DOHH2 (cell line): ENCODE measurements around the gene NBPF6.

Source experiments
- H3F3A ChIP-seq: fragments of 200-600 bp; sonication (generic), shearing (Covaris generic); 2 replicates; pipeline ENCODE4 v1.6.0; 2016; ENCODE audit warnings: antibody characterized with exemption, mild to moderate bottlenecking; ENCODE audit not compliant: control insufficient read depth, insufficient read depth
- H3K27ac ChIP-seq: fragments of 200-600 bp; sonication (generic); 2 replicates; pipeline ENCODE4 v1.5.1; 2014; ENCODE audit warnings: low read depth, mild to moderate bottlenecking, low read length, moderate library complexity
- H3K27me3 ChIP-seq: fragments of 200-600 bp; sonication (generic); 2 replicates; pipeline ENCODE4 v1.6.1; 2014; ENCODE audit warnings: mild to moderate bottlenecking, low read length, mixed read lengths; ENCODE audit not compliant: control insufficient read depth
- H3K36me3 ChIP-seq: fragments of 200-600 bp; sonication (generic); 2 replicates; pipeline ENCODE4 v1.6.1; 2014; ENCODE audit warnings: mild to moderate bottlenecking, low read length, moderate library complexity, mixed read lengths; ENCODE audit not compliant: control insufficient read depth
- H3K4me1 ChIP-seq: fragments of 200-600 bp; sonication (generic); 2 replicates; pipeline ENCODE4 v1.6.1; 2014; ENCODE audit warnings: mild to moderate bottlenecking, low read length, mixed read lengths; ENCODE audit not compliant: control insufficient read depth
- H3K4me2 ChIP-seq: fragments of 200-600 bp; sonication (generic); 2 replicates; pipeline ENCODE4 v1.6.0; 2014; ENCODE audit warnings: mild to moderate bottlenecking, low read length, moderate library complexity
- H3K4me3 ChIP-seq: fragments of 200-600 bp; sonication (generic); 2 replicates; pipeline ENCODE4 v1.5.1; 2014; ENCODE audit warnings: mild to moderate bottlenecking, low read length, mixed read lengths
- H3K79me2 ChIP-seq: fragments of 200-600 bp; sonication (generic); 2 replicates; pipeline ENCODE4 v1.6.1; 2014; ENCODE audit warnings: mild to moderate bottlenecking, low read length, mixed read lengths; ENCODE audit not compliant: control insufficient read depth
- H3K9me2 ChIP-seq: fragments of 200-600 bp; sonication (generic); replicated peaks from 2 replicates; pipeline ENCODE4 v1.6.1; 2014; ENCODE audit warnings: mild to moderate bottlenecking, low read length, mixed read lengths; ENCODE audit not compliant: control insufficient read depth
- H3K9me3 ChIP-seq: fragments of 200-600 bp; sonication (generic); 2 replicates; pipeline ENCODE4 v1.6.1; 2014; ENCODE audit warnings: antibody characterized with exemption, low read length, mixed read lengths; ENCODE audit not compliant: control insufficient read depth, insufficient read depth
- H4K20me1 ChIP-seq: fragments of 200-600 bp; sonication (generic); 2 replicates; pipeline ENCODE4 v1.6.0; 2014; ENCODE audit warnings: low read depth, mild to moderate bottlenecking, antibody characterized with exemption, low read length, moderate library complexity; ENCODE audit not compliant: control insufficient read depth, insufficient read depth
- EZH2phosphoT487 ChIP-seq: fragments of 200-600 bp; sonication (generic); IDR thresholded peaks from 2 replicates; pipeline ENCODE4 v1.6.1; 2017; ENCODE audit warnings: borderline replicate concordance, mild to moderate bottlenecking, antibody characterized with exemption, low read length, moderate library complexity, mixed read lengths
- TF ChIP-seq, protein P1 (sequence below): fragments of 200-600 bp; sonication (generic); IDR thresholded peaks from one replicate; pipeline ENCODE4 v1.5.1; 2014; ENCODE audit warnings: antibody characterized with exemption, mild to moderate bottlenecking, low read depth, low read length; ENCODE audit not compliant: poor library complexity, severe bottlenecking

The NBPF6 gene

GRCh38 chr1:108504447-108504846 is 54.3 kb downstream of the NBPF6 start:
- no peaks in the 10 kb centered on the region for H3K79me2 ChIP-seq
- peaks cover 3% of the 10 kb centered on the region; the same call in 1 of the 2 replicates for H3K9me3 ChIP-seq
- no peak overlapping the region for H3K4me3 ChIP-seq
- H3K9me2 ChIP-seq = no peaks in the 10 kb centered on the region
- no peaks in the 10 kb centered on the region for H3K36me3 ChIP-seq
- H3K27me3 ChIP-seq = peaks cover 2% of the 10 kb centered on the region; the same call in 1 of the 2 replicates
- H4K20me1 ChIP-seq = no peaks in the 10 kb centered on the region
- H3K4me1 ChIP-seq = no peaks in the 10 kb centered on the region
- no peaks in the 10 kb centered on the region for H3F3A ChIP-seq
- no peak for TF ChIP-seq EZH2phosphoT487
- TF ChIP-seq, protein P1, sequence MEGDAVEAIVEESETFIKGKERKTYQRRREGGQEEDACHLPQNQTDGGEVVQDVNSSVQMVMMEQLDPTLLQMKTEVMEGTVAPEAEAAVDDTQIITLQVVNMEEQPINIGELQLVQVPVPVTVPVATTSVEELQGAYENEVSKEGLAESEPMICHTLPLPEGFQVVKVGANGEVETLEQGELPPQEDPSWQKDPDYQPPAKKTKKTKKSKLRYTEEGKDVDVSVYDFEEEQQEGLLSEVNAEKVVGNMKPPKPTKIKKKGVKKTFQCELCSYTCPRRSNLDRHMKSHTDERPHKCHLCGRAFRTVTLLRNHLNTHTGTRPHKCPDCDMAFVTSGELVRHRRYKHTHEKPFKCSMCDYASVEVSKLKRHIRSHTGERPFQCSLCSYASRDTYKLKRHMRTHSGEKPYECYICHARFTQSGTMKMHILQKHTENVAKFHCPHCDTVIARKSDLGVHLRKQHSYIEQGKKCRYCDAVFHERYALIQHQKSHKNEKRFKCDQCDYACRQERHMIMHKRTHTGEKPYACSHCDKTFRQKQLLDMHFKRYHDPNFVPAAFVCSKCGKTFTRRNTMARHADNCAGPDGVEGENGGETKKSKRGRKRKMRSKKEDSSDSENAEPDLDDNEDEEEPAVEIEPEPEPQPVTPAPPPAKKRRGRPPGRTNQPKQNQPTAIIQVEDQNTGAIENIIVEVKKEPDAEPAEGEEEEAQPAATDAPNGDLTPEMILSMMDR = no peak
- H3K27ac ChIP-seq = no peak overlapping the region
- H3K4me2 ChIP-seq = no peak overlapping the region

DNA sequence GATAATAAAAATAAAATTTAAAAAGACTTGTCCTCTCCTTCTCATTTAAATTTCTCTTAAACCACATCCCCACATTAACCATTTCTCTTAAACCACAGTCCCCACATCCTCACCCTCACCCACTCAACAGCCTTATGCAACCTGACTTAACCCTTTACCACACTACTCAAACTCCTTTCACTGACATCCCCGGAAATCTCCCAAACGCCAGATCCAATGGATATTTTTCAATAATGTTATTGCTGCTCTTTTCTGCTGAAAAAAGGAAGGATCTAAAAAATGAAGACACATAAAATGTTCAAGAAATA is 55.6 kb downstream of the NBPF6 start:
- Histone ChIP-seq H3K4me2 (no peak overlapping the region), H3F3A (no peaks in the 10 kb centered on the region), H3K9me2 (no peaks in the 10 kb centered on the region), H3K9me3 (peaks cover 3% of the 10 kb centered on the region; the same call in 1 of the 2 replicates), H3K4me1 (no peaks in the 10 kb centered on the region), H3K27me3 (no peaks in the 10 kb centered on the region; the same call in 1 of the 2 replicates), H4K20me1 (no peaks in the 10 kb centered on the region), H3K36me3 (no peaks in the 10 kb centered on the region), H3K4me3 (no peak overlapping the region), H3K27ac (no peak overlapping the region), H3K79me2 (no peaks in the 10 kb centered on the region)
- TF ChIP-seq, protein P1 = no peak
- TF ChIP-seq EZH2phosphoT487 = no peak

- Histone ChIP-seq H3K9me2 (no peaks in the 10 kb centered on the region), H3K79me2 (no peaks in the 10 kb centered on the region), H4K20me1 (no peaks in the 10 kb centered on the region), H3K4me3 (no peak overlapping the region), H3K9me3 (peaks cover 3% of the 10 kb centered on the region; the same call in 1 of the 2 replicates), H3F3A (0 out of 2 replicates have a peak, but pooled peaks cover 2% of the 10 kb centered on the region), H3K36me3 (no peaks in the 10 kb centered on the region), H3K4me1 (no peaks in the 10 kb centered on the region), H3K4me2 (no peak overlapping the region), H3K27me3 (no peaks in the 10 kb centered on the region), H3K27ac (no peak overlapping the region)
- TF ChIP-seq, protein P1 = no peak
- TF ChIP-seq EZH2phosphoT487 = no peak
Measured at GRCh38 chr1:108511764-108512163, 61.6 kb downstream of the NBPF6 start.
